ENCODE measurements around the gene ARHGDIG. TPM values are rescaled to one million over a fixed set of nuclear protein-coding genes. Genes with fewer than 3 reads are reported as not detected.

Gene ARHGDIG
- total RNA-seq, 1 experiment from 2014 or later = 5.9 TPM

DNA sequence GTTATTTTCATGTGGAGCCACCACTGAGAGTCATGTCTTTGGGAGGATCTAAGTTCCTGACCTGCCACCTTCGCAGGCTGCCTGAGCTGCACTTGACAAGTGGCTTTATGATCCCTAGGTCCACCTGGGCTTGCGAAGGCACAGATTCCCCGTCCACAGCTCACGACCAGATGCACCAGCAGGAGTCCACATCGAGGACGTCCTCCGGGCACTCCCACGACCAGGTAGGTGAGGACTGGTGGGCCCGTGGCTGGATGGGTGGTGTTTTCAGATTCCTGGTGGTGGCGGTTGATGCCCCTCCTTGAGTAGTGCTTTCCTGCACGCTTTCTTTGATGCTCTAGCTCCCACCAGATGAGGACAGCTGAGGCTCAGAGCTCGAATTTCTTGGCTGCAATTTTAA, 31.0 kb upstream of the ARHGDIG start:
- Histone ChIP-seq H4K20me1 (ENCODE audit: control insufficient read depth, insufficient read depth, insufficient read length) (no peaks in the 10 kb centered on the region), H2BK20ac (ENCODE audit: low read depth, low read length, poor library complexity, severe bottlenecking) (no peak overlapping the region), H2AFZ (ENCODE audit: low read length) (no peak overlapping the region), H3K4ac (ENCODE audit: low read depth, low read length) (no peak overlapping the region), H4K5ac (ENCODE audit: insufficient read length, low read depth, low read length) (no peak overlapping the region), H2BK15ac (ENCODE audit: low read depth, low read length) (no peak overlapping the region), H3K14ac (ENCODE audit: insufficient read depth, low read length) (no peak overlapping the region), H3K23me2 (ENCODE audit: insufficient read length, low read depth, low read length, poor library complexity, severe bottlenecking) (no peaks in the 10 kb centered on the region), H3K27ac (ENCODE audit: insufficient read length, low read depth, low read length) (no peak overlapping the region), H2BK12ac (ENCODE audit: insufficient read length, low read depth, low read length) (no peak overlapping the region), H3K4me2 (ENCODE audit: insufficient read depth, insufficient read length, low read length) (no peak overlapping the region), H3T11ph (ENCODE audit: low read length) (no peak overlapping the region), H3K9me3 (ENCODE audit: control insufficient read depth, low read depth, low read length) (no peaks in the 10 kb centered on the region), H2AK5ac (ENCODE audit: insufficient read length, low read length) (no peak overlapping the region), H3K9ac (ENCODE audit: extremely low read depth, insufficient read length, low read length) (no peak overlapping the region), H3K79me2 (ENCODE audit: insufficient read depth, low read length) (no peaks in the 10 kb centered on the region), H2BK120ac (ENCODE audit: low read depth, low read length, poor library complexity, severe bottlenecking) (no peak overlapping the region), H2BK5ac (ENCODE audit: insufficient read length, low read length) (no peak overlapping the region), H3K4me1 (ENCODE audit: insufficient read depth, low read length) (no peaks in the 10 kb centered on the region), H3K18ac (ENCODE audit: insufficient read length, low read depth, low read length) (no peak overlapping the region), H3K27me3 (ENCODE audit: insufficient read depth, low read length) (no peaks in the 10 kb centered on the region), H3K23ac (ENCODE audit: insufficient read length, low read depth, low read length) (no peak overlapping the region), H4K91ac (ENCODE audit: insufficient read length, low read depth, low read length) (no peak overlapping the region), H3K56ac (ENCODE audit: insufficient read length, low read depth, low read length) (no peak overlapping the region), H4K8ac (replicated peaks; ENCODE audit: insufficient read length, low read depth, low read length) (no peak overlapping the region), H3K79me1 (ENCODE audit: insufficient read depth, low read depth, low read length, poor library complexity, severe bottlenecking) (no peaks in the 10 kb centered on the region)
- no peaks in the 10 kb centered on the region for H3K4me1 Mint-ChIP-seq
- TF ChIP-seq, protein P1, sequence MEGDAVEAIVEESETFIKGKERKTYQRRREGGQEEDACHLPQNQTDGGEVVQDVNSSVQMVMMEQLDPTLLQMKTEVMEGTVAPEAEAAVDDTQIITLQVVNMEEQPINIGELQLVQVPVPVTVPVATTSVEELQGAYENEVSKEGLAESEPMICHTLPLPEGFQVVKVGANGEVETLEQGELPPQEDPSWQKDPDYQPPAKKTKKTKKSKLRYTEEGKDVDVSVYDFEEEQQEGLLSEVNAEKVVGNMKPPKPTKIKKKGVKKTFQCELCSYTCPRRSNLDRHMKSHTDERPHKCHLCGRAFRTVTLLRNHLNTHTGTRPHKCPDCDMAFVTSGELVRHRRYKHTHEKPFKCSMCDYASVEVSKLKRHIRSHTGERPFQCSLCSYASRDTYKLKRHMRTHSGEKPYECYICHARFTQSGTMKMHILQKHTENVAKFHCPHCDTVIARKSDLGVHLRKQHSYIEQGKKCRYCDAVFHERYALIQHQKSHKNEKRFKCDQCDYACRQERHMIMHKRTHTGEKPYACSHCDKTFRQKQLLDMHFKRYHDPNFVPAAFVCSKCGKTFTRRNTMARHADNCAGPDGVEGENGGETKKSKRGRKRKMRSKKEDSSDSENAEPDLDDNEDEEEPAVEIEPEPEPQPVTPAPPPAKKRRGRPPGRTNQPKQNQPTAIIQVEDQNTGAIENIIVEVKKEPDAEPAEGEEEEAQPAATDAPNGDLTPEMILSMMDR (conservative IDR thresholded peaks at IDR 0.05) = no peak
- H3K36me3 Mint-ChIP-seq (ENCODE audit: insufficient read depth in 1 of 3, low read depth in 3 of 3) = peaks cover 3 to 30% (median 21%) of the 10 kb centered on the region in 3 experiments; a peak in 5 of 7 replicates
- no CpG with 5 or more reads among the region's 12 CpGs for WGBS (ENCODE audit: extremely low coverage, insufficient read length, low lambda C conversion rate)
- no peaks in the 10 kb centered on the region for H3K9me3 Mint-ChIP-seq
- no peak overlapping the region for H3K4me3 Mint-ChIP-seq
- H3K27ac Mint-ChIP-seq = no peak overlapping the region
- H3K27me3 Mint-ChIP-seq (ENCODE audit: low read depth) = no peaks in the 10 kb centered on the region
- no peak for DNase-seq

All from H9 (cell line).